CD4-positive, alpha-beta memory T cell (primary cell): ENCODE data around the gene PARD3B. TPM values are rescaled to one million over a fixed set of nuclear protein-coding genes. Genes with fewer than 3 reads are reported as not detected.

Source experiments
- CTCF ChIA-PET: fragments of 350-600 bp; sonication (Branson Sonifier 250); formaldehyde crosslinking; loops from one replicate; lab custom pipeline; 2021; ENCODE audit warnings: inconsistent platforms; ENCODE audit not compliant: partially characterized antibody; lab: Charles Lee
- POLR2A ChIA-PET: fragments of 350-600 bp; sonication (Branson Sonifier 250); formaldehyde crosslinking; loops from one replicate; lab custom pipeline; 2021; ENCODE audit not compliant: partially characterized antibody; lab: Charles Lee
- DNase-seq, 5 donors: peaks; one replicate each; pipeline versions ENCODE4 v3.0.0 to v3.0.0-alpha.2; 2020 to 2022; ENCODE audit warnings: mixed read lengths in 1 of 5
- H3K27ac ChIP-seq: one replicate; pipeline ENCODE4 v1.7.0; 2013; ENCODE audit warnings: low read depth, low read length
- H3K27me3 ChIP-seq: 2 replicates; pipeline ENCODE4 v1.7.0; 2013; ENCODE audit warnings: mild to moderate bottlenecking, low read length, moderate library complexity; ENCODE audit not compliant: insufficient read depth
- H3K36me3 ChIP-seq: 2 replicates; pipeline ENCODE4 v1.7.0; 2013; ENCODE audit warnings: mild to moderate bottlenecking, low read length, moderate library complexity; ENCODE audit not compliant: insufficient read depth
- H3K4me1 ChIP-seq: 2 replicates; pipeline ENCODE4 v1.7.0; 2013; ENCODE audit warnings: mild to moderate bottlenecking, low read length, moderate library complexity; ENCODE audit not compliant: insufficient read depth
- H3K4me3 ChIP-seq, 2 donors: one replicate each; pipeline ENCODE4 v1.7.0; 2013; ENCODE audit warnings: low read length in 2 of 2, mild to moderate bottlenecking in 1 of 2
- H3K9me3 ChIP-seq, 2 donors: one replicate each; pipeline ENCODE4 v1.7.0; 2013; ENCODE audit warnings: low read length in 2 of 2, control low read depth in 1 of 2; ENCODE audit not compliant: control insufficient read depth in 1 of 2
- H3K27ac Mint-ChIP-seq, 7 donors: one replicate each; pipeline ENCODE4 v1.8.0; 2020 to 2021; ENCODE audit warnings: mixed read lengths in 7 of 7, mild to moderate bottlenecking in 6 of 7, inconsistent platforms in 3 of 7, moderate library complexity in 3 of 7
- H3K27me3 Mint-ChIP-seq, 2 donors: one replicate each; pipeline ENCODE4 v1.8.0; 2020 to 2021; ENCODE audit warnings: mixed read lengths in 2 of 2
- H3K36me3 Mint-ChIP-seq, 2 donors: one replicate each; pipeline ENCODE4 v1.8.0; 2020 to 2021; ENCODE audit warnings: mixed read lengths in 2 of 2, inconsistent platforms in 1 of 2, mild to moderate bottlenecking in 1 of 2
- H3K4me1 Mint-ChIP-seq, 4 donors: one replicate each; pipeline ENCODE4 v1.8.0; 2020 to 2021; ENCODE audit warnings: mixed read lengths in 4 of 4, mild to moderate bottlenecking in 1 of 4
- H3K4me3 Mint-ChIP-seq, 8 donors: one replicate each; pipeline ENCODE4 v1.8.0; 2020 to 2021; ENCODE audit warnings: mixed read lengths in 8 of 8, mild to moderate bottlenecking in 7 of 8, moderate library complexity in 6 of 8, inconsistent platforms in 3 of 8
- H3K9me3 Mint-ChIP-seq, 8 donors: one replicate each; pipeline ENCODE4 v1.8.0; 2020 to 2021; ENCODE audit warnings: mixed read lengths in 8 of 8, mild to moderate bottlenecking in 5 of 8, inconsistent platforms in 3 of 8, moderate library complexity in 1 of 8
- intact Hi-C: fragments of 100-400 bp; cut with micrococcal nuclease; formaldehyde crosslinking; loops from one replicate; pipeline ENCODE4 v1.15.1; 2023
- polyA plus RNA-seq, 2 donors: library from polyadenylated mRNA; unstranded; fragments of 300-500 nt; fragmentation: Illumina TruSeq; gene quantifications; one replicate each; pipeline ENCODE4 v1.2.3, GENCODE V29; 2021
- total RNA-seq, 2 experiments: library from RNA; stranded (reverse); gene quantifications; one replicate each; pipeline ENCODE4 v1.2.3, GENCODE V29; 2021

Gene PARD3B
- total and polyA plus RNA-seq, 4 experiments from 2014 or later = 0.44 to 1.3 (median 1.2) TPM; not detected in 1

- H3K4me1 Mint-ChIP-seq = no peaks in the 10 kb centered on the region
- H3K27ac ChIP-seq = no peak overlapping the region
- H3K27me3 Mint-ChIP-seq = no peaks in the 10 kb centered on the region
- H3K4me3 Mint-ChIP-seq = no peak overlapping the region
- H3K36me3 ChIP-seq = no peaks in the 10 kb centered on the region
- intact Hi-C loops = no loop called here
- H3K36me3 Mint-ChIP-seq = no peaks in the 10 kb centered on the region
- H3K9me3 Mint-ChIP-seq = no peaks in the 10 kb centered on the region
- no peaks in the 10 kb centered on the region for H3K27me3 ChIP-seq
- H3K9me3 ChIP-seq = no peaks in the 10 kb centered on the region
- no peak overlapping the region for H3K27ac Mint-ChIP-seq
- ChIA-PET POLR2A (no interaction called here), CTCF (no interaction called here)
- DNase-seq = no peak
- no peaks in the 10 kb centered on the region for H3K4me1 ChIP-seq
- H3K4me3 ChIP-seq = no peak overlapping the region
Measured at GRCh38 chr2:204530464-204530805, 14.8 kb upstream of the PARD3B start.

GRCh38 chr2:204533629-204534370, 11.5 kb upstream of the PARD3B start:
- Histone ChIP-seq H3K9me3 (no peaks in the 10 kb centered on the region), H3K36me3 (no peaks in the 10 kb centered on the region), H3K27me3 (no peaks in the 10 kb centered on the region), H3K4me3 (no peak overlapping the region), H3K27ac (no peak overlapping the region), H3K4me1 (no peaks in the 10 kb centered on the region)
- ChIA-PET CTCF (no interaction called here), POLR2A (no interaction called here)
- no peaks in the 10 kb centered on the region for H3K36me3 Mint-ChIP-seq
- no peaks in the 10 kb centered on the region for H3K27me3 Mint-ChIP-seq
- no peaks in the 10 kb centered on the region for H3K9me3 Mint-ChIP-seq
- H3K4me3 Mint-ChIP-seq = no peak overlapping the region
- no peaks in the 10 kb centered on the region for H3K4me1 Mint-ChIP-seq
- DNase-seq = no peak
- intact Hi-C loops = no loop called here
- no peak overlapping the region for H3K27ac Mint-ChIP-seq

GRCh38 chr2:204535356-204535755, 9.9 kb upstream of the PARD3B start:
- Histone ChIP-seq H3K9me3 (no peaks in the 10 kb centered on the region), H3K4me3 (no peak overlapping the region), H3K36me3 (no peaks in the 10 kb centered on the region), H3K27ac (no peak overlapping the region), H3K27me3 (no peaks in the 10 kb centered on the region), H3K4me1 (no peaks in the 10 kb centered on the region)
- no peaks in the 10 kb centered on the region for H3K4me1 Mint-ChIP-seq
- POLR2A ChIA-PET = no interaction called here
- H3K27ac Mint-ChIP-seq = no peak overlapping the region
- no peak for DNase-seq
- no peaks in the 10 kb centered on the region for H3K9me3 Mint-ChIP-seq
- no peaks in the 10 kb centered on the region for H3K36me3 Mint-ChIP-seq
- H3K27me3 Mint-ChIP-seq = no peaks in the 10 kb centered on the region
- no peak overlapping the region for H3K4me3 Mint-ChIP-seq
- CTCF ChIA-PET = no interaction called here
- intact Hi-C loops = no loop called here

GRCh38 chr2:204535764-204536163, 9.5 kb upstream of the PARD3B start:
- ChIA-PET POLR2A (no interaction called here), CTCF (no interaction called here)
- DNase-seq = no peak

GRCh38 chr2:204538182-204539018, 6.9 kb upstream of the PARD3B start:
- no peak overlapping the region for H3K27ac Mint-ChIP-seq
- Histone ChIP-seq H3K27ac (no peak overlapping the region), H3K27me3 (no peaks in the 10 kb centered on the region), H3K4me1 (no peaks in the 10 kb centered on the region), H3K9me3 (no peaks in the 10 kb centered on the region), H3K36me3 (no peaks in the 10 kb centered on the region), H3K4me3 (no peak overlapping the region)
- no peaks in the 10 kb centered on the region for H3K4me1 Mint-ChIP-seq
- peaks cover 7 to 12% of the 10 kb centered on the region in 2 donors for H3K27me3 Mint-ChIP-seq
- CTCF ChIA-PET = no interaction called here
- no peak for DNase-seq
- peaks cover 0 to 3% (median 0%) of the 10 kb centered on the region in 8 donors for H3K9me3 Mint-ChIP-seq
- H3K36me3 Mint-ChIP-seq = no peaks in the 10 kb centered on the region
- POLR2A ChIA-PET = no interaction called here
- no peak overlapping the region for H3K4me3 Mint-ChIP-seq
- intact Hi-C loops = no loop called here

More at GRCh38 chr2:204535764-204536163, 9.5 kb upstream of the PARD3B start:
- H3K27me3 Mint-ChIP-seq = no peaks in the 10 kb centered on the region
- Histone ChIP-seq H3K27ac (no peak overlapping the region), H3K36me3 (no peaks in the 10 kb centered on the region), H3K9me3 (no peaks in the 10 kb centered on the region), H3K4me3 (no peak overlapping the region), H3K4me1 (no peaks in the 10 kb centered on the region), H3K27me3 (no peaks in the 10 kb centered on the region)
- no peak overlapping the region for H3K4me3 Mint-ChIP-seq
- H3K9me3 Mint-ChIP-seq = no peaks in the 10 kb centered on the region
- H3K4me1 Mint-ChIP-seq = no peaks in the 10 kb centered on the region
- no peak overlapping the region for H3K27ac Mint-ChIP-seq
- intact Hi-C loops = no loop called here
- H3K36me3 Mint-ChIP-seq = no peaks in the 10 kb centered on the region

GRCh38 chr2:204539019-204539385, 6.3 kb upstream of the PARD3B start:
- no peak for DNase-seq
- POLR2A ChIA-PET = no interaction called here
- CTCF ChIA-PET = interaction anchor here (0.5 kb wide), 1 partner anchor 1279 kb away, joined by 3 read pairs; no protein-coding TSS in a partner anchor
- intact Hi-C loops = no loop called here
- Histone ChIP-seq H3K4me3 (no peak overlapping the region), H3K27ac (no peak overlapping the region), H3K4me1 (no peaks in the 10 kb centered on the region), H3K36me3 (no peaks in the 10 kb centered on the region), H3K27me3 (no peaks in the 10 kb centered on the region), H3K9me3 (no peaks in the 10 kb centered on the region)
- Mint-ChIP-seq H3K4me1 (no peaks in the 10 kb centered on the region), H3K36me3 (no peaks in the 10 kb centered on the region), H3K9me3 (peaks cover 0 to 3% (median 0%) of the 10 kb centered on the region in 8 donors), H3K27me3 (peaks cover 13 to 16% of the 10 kb centered on the region in 2 donors), H3K4me3 (no peak overlapping the region), H3K27ac (no peak overlapping the region)

- Mint-ChIP-seq H3K36me3 (peaks cover 0 to 1% of the 10 kb centered on the region in 2 donors), H3K9me3 (peaks cover 0 to 3% (median 0%) of the 10 kb centered on the region in 8 donors), H3K27me3 (peaks cover 25 to 28% of the 10 kb centered on the region in 2 donors), H3K27ac (no peak overlapping the region), H3K4me3 (no peak overlapping the region), H3K4me1 (peaks cover 10 to 16% (median 14%) of the 10 kb centered on the region in 4 donors)
- no peak for DNase-seq
- no peaks in the 10 kb centered on the region for H3K36me3 ChIP-seq
- H3K9me3 ChIP-seq = no peaks in the 10 kb centered on the region
- H3K27me3 ChIP-seq = peaks cover 7% of the 10 kb centered on the region
- CTCF ChIA-PET = no interaction called here
- H3K4me1 ChIP-seq = peaks cover 9% of the 10 kb centered on the region
- intact Hi-C loops = loop anchor here (10.0 kb wide), 1 partner anchor 1133 kb away; no protein-coding TSS in a partner anchor
- H3K27ac ChIP-seq = no peak overlapping the region
- POLR2A ChIA-PET = no interaction called here
- H3K4me3 ChIP-seq = no peak overlapping the region
Measured at GRCh38 chr2:204541637-204542036, 3.6 kb upstream of the PARD3B start.
